Fibroblast of skin of left biceps (primary cell): Measurements from ENCODE around the gene ABCB4.

Experiments used
- DNase-seq, 2 experiments: peaks; one replicate each; pipeline ENCODE4 v3.0.0-alpha.2; 2013; ENCODE audit warnings: low read depth in 2 of 2

ABCB4 gene

GRCh38 chr7:87424075-87424474, 51.4 kb downstream of the ABCB4 start:
- no peak for DNase-seq

GRCh38 chr7:87420173-87420572, 55.3 kb downstream of the ABCB4 start:
- no peak for DNase-seq

- no peak for DNase-seq
Observed at GRCh38 chr7:87416682-87417587, 58.5 kb downstream of the ABCB4 start.

- no peak for DNase-seq
Observed at GRCh38 chr7:87414794-87415188, 60.7 kb downstream of the ABCB4 start.

GRCh38 chr7:87413951-87414793, 61.3 kb downstream of the ABCB4 start:
- no peak for DNase-seq

GRCh38 chr7:87413029-87413428, 62.5 kb downstream of the ABCB4 start:
- no peak for DNase-seq

GRCh38 chr7:87411186-87411585, 64.3 kb downstream of the ABCB4 start:
- no peak for DNase-seq

- no peak for DNase-seq
Observed at GRCh38 chr7:87404674-87405073, 70.8 kb downstream of the ABCB4 start.

- DNase-seq = peak; percentile 53 to 56
Observed at GRCh38 chr7:87398446-87398845, 77.0 kb downstream of the ABCB4 start.

GRCh38 chr7:87395442-87396020, 79.9 kb downstream of the ABCB4 start:
- DNase-seq = no peak

- DNase-seq = no peak
Observed at GRCh38 chr7:87391020-87391701, 84.3 kb downstream of the ABCB4 start.

- DNase-seq = no peak
Observed at GRCh38 chr7:87380905-87381304, 94.6 kb downstream of the ABCB4 start.

GRCh38 chr7:87375662-87376435, 99.6 kb downstream of the ABCB4 start:
- DNase-seq = no peak

- DNase-seq = peak; percentile 10 to 34
Observed at GRCh38 chr7:87370660-87371180, 104.8 kb downstream of the ABCB4 start.

- no peak for DNase-seq
Observed at GRCh38 chr7:87369216-87369615, 106.3 kb downstream of the ABCB4 start.

GRCh38 chr7:87364246-87364645, 111.2 kb downstream of the ABCB4 start:
- no peak for DNase-seq

- DNase-seq = no peak
Observed at GRCh38 chr7:87363342-87363741, 112.1 kb downstream of the ABCB4 start.

- DNase-seq = no peak
Observed at GRCh38 chr7:87361320-87361719, 114.2 kb downstream of the ABCB4 start.

- DNase-seq = peak in 1 of 2 experiments; percentile 2
Observed at GRCh38 chr7:87359366-87359765, 116.1 kb downstream of the ABCB4 start.

GRCh38 chr7:87356448-87356847, 119.0 kb downstream of the ABCB4 start:
- DNase-seq = no peak

GRCh38 chr7:87354749-87355148, 120.7 kb downstream of the ABCB4 start:
- DNase-seq = no peak
